K562 (cell line): ENCODE results near the gene DPP3. TPM values are rescaled to one million over a fixed set of nuclear protein-coding genes. Genes with fewer than 3 reads are reported as not detected.

Experiments used
- MTF1 ChIP-seq: fragments of 250-450 bp; sonication (Bioruptor Pico); IDR thresholded peaks from 2 replicates; pipeline ENCODE4 v1.9.0; 2021; ENCODE audit warnings: moderate library complexity, mild to moderate bottlenecking, inconsistent platforms, borderline replicate concordance
- NFYB ChIP-seq: IDR thresholded peaks from 2 replicates; pipeline ENCODE4 v1.6.1; 2011; ENCODE audit warnings: mild to moderate bottlenecking, moderate library complexity; ENCODE audit not compliant: insufficient read length; ENCODE audit errors: extremely low read depth
- NRF1 ChIP-seq, 2 experiments: fragments of 450-650 bp; IDR thresholded peaks in 1 of 2; conservative IDR thresholded peaks in 1 of 2; 2 replicates each; pipeline ENCODE4 v1.6.1; 2014; ENCODE audit warnings: mild to moderate bottlenecking in 2 of 2
- ZNF23 ChIP-seq: fragments of 250-450 bp; sonication (Bioruptor Pico); IDR thresholded peaks from 2 replicates; pipeline ENCODE4 v1.4.0; 2020; ENCODE audit warnings: mild to moderate bottlenecking
- polyA plus RNA-seq, 8 experiments: library from polyadenylated mRNA; depleted of rRNA in 4 of 8; stranded (reverse) in 5 of 8; unstranded in 3 of 8; fragments of >200 nt; fragmentation: Nextera tagmentation in 2 of 8; fragmentation: Illumina TruSeq in 1 of 8; extraction: Ambion mirVana in 2 of 8; extraction: Trizol in 1 of 8; gene quantifications; 2 replicates each; pipeline versions ENCODE4 v1.2.1 to v1.2.3, GENCODE V29; 2011 to 2014; ENCODE audit warnings: inconsistent platforms in 1 of 8, missing spikeins in 1 of 8
- total RNA-seq, 7 experiments: library from RNA; depleted of rRNA in 6 of 7; stranded (reverse); fragments of >200 nt in 6 of 7; fragmentation: Illumina TruSeq in 2 of 7; extraction: Trizol in 2 of 7; gene quantifications; 2 replicates each; pipeline versions ENCODE4 v1.2.1 to v1.2.3, GENCODE V29; 2011 to 2021; ENCODE audit warnings: low replicate concordance in 1 of 7
- TF ChIP-seq, protein P1 (sequence below): sonication (generic); IDR thresholded peaks from 2 replicates; pipeline ENCODE4 v1.6.1; 2016
- TF ChIP-seq, protein P2 (sequence below): sonication (generic); formaldehyde crosslinking; IDR thresholded peaks from 2 replicates; pipeline ENCODE4 v1.8.1; 2022; ENCODE audit warnings: missing genetic modification reagents

Gene DPP3
- total and polyA plus RNA-seq, 9 of the 15 experiments (the other 6 are each of a cell fraction or from before 2014, with no cell fraction given): 3.7 to 69.2 (median 43.3) TPM

DNA sequence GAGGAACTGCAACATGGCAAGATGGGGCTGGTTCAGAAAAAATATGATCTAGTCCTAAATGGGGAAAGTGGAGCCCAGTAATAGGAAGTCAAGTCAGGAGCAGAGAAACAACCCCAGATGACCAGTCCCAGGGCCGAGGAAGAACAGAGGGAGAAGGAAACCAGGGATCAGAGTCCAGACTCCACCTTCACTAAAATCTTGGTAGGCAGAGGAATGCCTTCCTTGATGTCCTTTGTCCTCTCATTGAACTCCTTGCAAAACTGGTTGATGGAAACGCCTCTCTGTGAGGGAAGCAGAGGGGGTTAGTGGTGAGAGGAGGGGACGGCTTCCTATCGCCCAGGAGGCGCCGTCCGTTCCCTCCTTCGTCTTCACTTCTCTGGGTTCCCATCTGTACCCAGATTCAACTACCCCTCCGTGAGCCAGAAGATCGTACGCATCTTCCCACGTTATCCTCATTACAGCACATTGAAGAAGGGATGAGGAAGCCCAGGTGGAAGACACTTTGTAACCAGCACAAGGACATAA lies 42.2 kb upstream of the DPP3 start (continued):
- TF ChIP-seq, protein P1, sequence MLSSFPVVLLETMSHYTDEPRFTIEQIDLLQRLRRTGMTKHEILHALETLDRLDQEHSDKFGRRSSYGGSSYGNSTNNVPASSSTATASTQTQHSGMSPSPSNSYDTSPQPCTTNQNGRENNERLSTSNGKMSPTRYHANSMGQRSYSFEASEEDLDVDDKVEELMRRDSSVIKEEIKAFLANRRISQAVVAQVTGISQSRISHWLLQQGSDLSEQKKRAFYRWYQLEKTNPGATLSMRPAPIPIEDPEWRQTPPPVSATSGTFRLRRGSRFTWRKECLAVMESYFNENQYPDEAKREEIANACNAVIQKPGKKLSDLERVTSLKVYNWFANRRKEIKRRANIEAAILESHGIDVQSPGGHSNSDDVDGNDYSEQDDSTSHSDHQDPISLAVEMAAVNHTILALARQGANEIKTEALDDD: no peak
- TF ChIP-seq ZNF23 (CRISPR knock-in tag): no peak
- TF ChIP-seq NRF1 (conservative IDR thresholded peaks at IDR 0.05 in 1 of 2, IDR thresholded peaks at IDR 0.05 in 1 of 2): no peak
- TF ChIP-seq, protein P2, sequence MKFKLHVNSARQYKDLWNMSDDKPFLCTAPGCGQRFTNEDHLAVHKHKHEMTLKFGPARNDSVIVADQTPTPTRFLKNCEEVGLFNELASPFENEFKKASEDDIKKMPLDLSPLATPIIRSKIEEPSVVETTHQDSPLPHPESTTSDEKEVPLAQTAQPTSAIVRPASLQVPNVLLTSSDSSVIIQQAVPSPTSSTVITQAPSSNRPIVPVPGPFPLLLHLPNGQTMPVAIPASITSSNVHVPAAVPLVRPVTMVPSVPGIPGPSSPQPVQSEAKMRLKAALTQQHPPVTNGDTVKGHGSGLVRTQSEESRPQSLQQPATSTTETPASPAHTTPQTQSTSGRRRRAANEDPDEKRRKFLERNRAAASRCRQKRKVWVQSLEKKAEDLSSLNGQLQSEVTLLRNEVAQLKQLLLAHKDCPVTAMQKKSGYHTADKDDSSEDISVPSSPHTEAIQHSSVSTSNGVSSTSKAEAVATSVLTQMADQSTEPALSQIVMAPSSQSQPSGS (CRISPR knock-in tag): no peak
- TF ChIP-seq MTF1: no peak
- TF ChIP-seq NFYB: no peak
